H9 (cell line): ENCODE measurements around the gene RHNO1. TPM values are rescaled to one million over a fixed set of nuclear protein-coding genes. Genes with fewer than 3 reads are reported as not detected.

ENCODE experiments used
- DNase-seq: peaks from one replicate; pipeline ENCODE4 v3.0.0-alpha.2; 2017
- H2AFZ ChIP-seq: one replicate; pipeline ENCODE4 v1.6.1; 2013; ENCODE audit warnings: mild to moderate bottlenecking, low read length, control low read depth, moderate library complexity
- H2AK5ac ChIP-seq: 2 replicates; pipeline ENCODE4 v1.6.1; 2013; ENCODE audit warnings: low read length, control low read depth, mixed read lengths; ENCODE audit not compliant: insufficient read length
- H2BK120ac ChIP-seq: one replicate; pipeline ENCODE4 v1.6.1; 2013; ENCODE audit warnings: low read depth, mild to moderate bottlenecking, low read length, control low read depth, inconsistent platforms; ENCODE audit not compliant: poor library complexity, severe bottlenecking
- H2BK12ac ChIP-seq: 2 replicates; pipeline ENCODE4 v1.6.1; 2013; ENCODE audit warnings: low read length, control low read depth, mixed read lengths, low read depth; ENCODE audit not compliant: insufficient read length
- H2BK15ac ChIP-seq: 2 replicates; pipeline ENCODE4 v1.6.1; 2013; ENCODE audit warnings: low read depth, low read length, control low read depth
- H2BK20ac ChIP-seq: one replicate; pipeline ENCODE4 v1.6.1; 2013; ENCODE audit warnings: low read depth, mild to moderate bottlenecking, low read length, control low read depth, inconsistent platforms; ENCODE audit not compliant: poor library complexity, severe bottlenecking
- H2BK5ac ChIP-seq: 2 replicates; pipeline ENCODE4 v1.6.1; 2013; ENCODE audit warnings: low read length, control low read depth, mixed read lengths; ENCODE audit not compliant: insufficient read length
- H3K14ac ChIP-seq: 2 replicates; pipeline ENCODE4 v1.6.1; 2013; ENCODE audit warnings: low read length, control low read depth; ENCODE audit not compliant: insufficient read depth
- H3K18ac ChIP-seq: 2 replicates; pipeline ENCODE4 v1.6.1; 2013; ENCODE audit warnings: low read depth, mild to moderate bottlenecking, mixed read lengths, low read length, control low read depth; ENCODE audit not compliant: insufficient read length
- H3K23ac ChIP-seq: 2 replicates; pipeline ENCODE4 v1.6.1; 2013; ENCODE audit warnings: low read length, control low read depth, mixed read lengths, low read depth; ENCODE audit not compliant: insufficient read length
- H3K23me2 ChIP-seq: 2 replicates; pipeline ENCODE4 v1.6.1; 2013; ENCODE audit warnings: low read depth, mild to moderate bottlenecking, mixed read lengths, low read length, control low read depth; ENCODE audit not compliant: insufficient read length, poor library complexity, severe bottlenecking
- H3K27ac ChIP-seq: 2 replicates; pipeline ENCODE4 v1.5.1; 2013; ENCODE audit warnings: low read length, control low read depth, mixed read lengths, low read depth; ENCODE audit not compliant: insufficient read length
- H3K27me3 ChIP-seq: 2 replicates; pipeline ENCODE4 v1.6.1; 2013; ENCODE audit warnings: low read length, control low read depth, inconsistent platforms; ENCODE audit not compliant: insufficient read depth
- H3K4ac ChIP-seq: 2 replicates; pipeline ENCODE4 v1.6.1; 2013; ENCODE audit warnings: low read depth, mild to moderate bottlenecking, control low read depth, inconsistent platforms, low read length, moderate library complexity
- H3K4me1 ChIP-seq: 2 replicates; pipeline ENCODE4 v1.6.1; 2013; ENCODE audit warnings: low read length, control low read depth, inconsistent platforms; ENCODE audit not compliant: insufficient read depth
- H3K4me2 ChIP-seq: 2 replicates; pipeline ENCODE4 v1.6.1; 2013; ENCODE audit warnings: low read length, control low read depth, mixed read lengths; ENCODE audit not compliant: insufficient read length, insufficient read depth
- H3K56ac ChIP-seq: 2 replicates; pipeline ENCODE4 v1.6.1; 2013; ENCODE audit warnings: low read depth, mild to moderate bottlenecking, mixed read lengths, low read length, control low read depth; ENCODE audit not compliant: insufficient read length
- H3K79me1 ChIP-seq: 2 replicates; pipeline ENCODE4 v1.6.1; 2013; ENCODE audit warnings: low read depth, mild to moderate bottlenecking, moderate library complexity, low read length, control low read depth, inconsistent platforms; ENCODE audit not compliant: insufficient read depth, poor library complexity, severe bottlenecking
- H3K79me2 ChIP-seq: 2 replicates; pipeline ENCODE4 v1.6.1; 2013; ENCODE audit warnings: low read length, control low read depth, inconsistent platforms; ENCODE audit not compliant: insufficient read depth
- H3K9ac ChIP-seq: 2 replicates; pipeline ENCODE4 v1.6.1; 2013; ENCODE audit warnings: low read length, control low read depth, mixed read lengths; ENCODE audit not compliant: insufficient read length; ENCODE audit errors: extremely low read depth
- H3K9me3 ChIP-seq: one replicate; pipeline ENCODE4 v1.6.1; 2013; ENCODE audit warnings: low read depth, low read length, inconsistent platforms; ENCODE audit not compliant: control insufficient read depth
- H3T11ph ChIP-seq: one replicate; pipeline ENCODE4 v1.6.1; 2013; ENCODE audit warnings: mild to moderate bottlenecking, low read length, control low read depth, inconsistent platforms
- H4K20me1 ChIP-seq: one replicate; pipeline ENCODE4 v1.6.1; 2013; ENCODE audit not compliant: control insufficient read depth, insufficient read length, insufficient read depth
- H4K5ac ChIP-seq: 2 replicates; pipeline ENCODE4 v1.6.1; 2013; ENCODE audit warnings: low read depth, mild to moderate bottlenecking, mixed read lengths, low read length, control low read depth; ENCODE audit not compliant: insufficient read length
- H4K8ac ChIP-seq: replicated peaks from 2 replicates; pipeline ENCODE4 v1.6.1; 2013; ENCODE audit warnings: low read length, control low read depth, mixed read lengths, low read depth; ENCODE audit not compliant: insufficient read length
- H4K91ac ChIP-seq: 2 replicates; pipeline ENCODE4 v1.6.1; 2013; ENCODE audit warnings: low read depth, mild to moderate bottlenecking, moderate library complexity, mixed read lengths, low read length, control low read depth; ENCODE audit not compliant: insufficient read length
- H3K27ac Mint-ChIP-seq, 3 experiments: 2 replicates in 2 of 3; 3 replicates in 1 of 3; pipeline ENCODE4 v1.8.0; 2020 to 2021; ENCODE audit warnings: mixed read lengths in 3 of 3, mild to moderate bottlenecking in 1 of 3, moderate library complexity in 1 of 3
- H3K27me3 Mint-ChIP-seq: 2 replicates; pipeline ENCODE4 v1.8.0; 2021; ENCODE audit warnings: low read depth, mild to moderate bottlenecking, moderate library complexity, mixed read lengths
- H3K36me3 Mint-ChIP-seq, 3 experiments: 2 replicates in 2 of 3; 3 replicates in 1 of 3; pipeline ENCODE4 v1.8.0; 2020 to 2021; ENCODE audit warnings: low read depth in 3 of 3, mixed read lengths in 3 of 3; ENCODE audit not compliant: insufficient read depth in 1 of 3
- H3K4me1 Mint-ChIP-seq, 2 experiments: 2 replicates each; pipeline ENCODE4 v1.8.0; 2020; ENCODE audit warnings: mixed read lengths in 2 of 2
- H3K4me3 Mint-ChIP-seq, 2 experiments: 2 replicates in 1 of 2; 3 replicates in 1 of 2; pipeline ENCODE4 v1.8.0; 2020 to 2021; ENCODE audit warnings: mild to moderate bottlenecking in 2 of 2, mixed read lengths in 2 of 2, moderate library complexity in 1 of 2
- H3K9me3 Mint-ChIP-seq, 2 experiments: 2 replicates in 1 of 2; 3 replicates in 1 of 2; pipeline ENCODE4 v1.8.0; 2020; ENCODE audit warnings: mild to moderate bottlenecking in 2 of 2, mixed read lengths in 2 of 2, moderate library complexity in 1 of 2
- WGBS: extraction: QIAGEN DNeasy Blood & Tissue Kit; methylation state at CpG from one replicate; pipeline ENCODE4 v1.1.7; 2013; ENCODE audit warnings: missing lambda C conversion rate, low lambda C conversion rate, mixed read lengths; ENCODE audit not compliant: insufficient read length; ENCODE audit errors: extremely low coverage; 5-methylcytosine and 5-hydroxymethylcytosine counted together
- total RNA-seq: library from RNA; stranded (reverse); gene quantifications from 2 replicates; pipeline ENCODE4 v1.2.1, GENCODE V29; 2021
- TF ChIP-seq, protein P1 (sequence below): fragments of 200-600 bp; sonication (generic); conservative IDR thresholded peaks from 3 replicates; pipeline ENCODE4 v1.8.0; 2021; ENCODE audit warnings: antibody characterized with exemption, mild to moderate bottlenecking

The RHNO1 gene
- total RNA-seq, 1 experiment from 2014 or later = 36.7 TPM

DNA sequence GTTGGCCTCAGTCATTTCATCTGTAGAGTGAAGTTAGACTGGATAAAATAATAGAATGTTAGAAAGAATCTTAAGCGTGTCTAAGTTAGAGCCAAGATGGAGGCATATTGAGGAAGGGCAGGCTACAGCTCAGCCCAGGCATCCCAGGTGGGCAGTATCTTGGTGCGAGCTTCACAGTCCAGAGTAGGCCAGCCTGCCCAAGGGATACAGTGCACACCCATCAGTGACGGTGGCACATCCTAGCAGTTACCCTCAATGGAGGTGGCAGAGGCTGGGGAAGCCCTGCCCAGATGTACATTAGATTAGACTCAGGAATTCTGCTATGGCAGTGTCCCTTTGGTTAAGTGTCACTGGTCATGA is 35.2 kb downstream of the RHNO1 start:
- Histone ChIP-seq H3K56ac (no peak overlapping the region), H3K18ac (peak overlapping the region; percentile 6), H3K4me2 (no peak overlapping the region), H2AK5ac (no peak overlapping the region), H3K23ac (no peak overlapping the region), H3K9ac (no peak overlapping the region), H4K5ac (no peak overlapping the region), H3K79me1 (no peaks in the 10 kb centered on the region), H2BK20ac (no peak overlapping the region), H3K9me3 (no peaks in the 10 kb centered on the region), H3K14ac (no peak overlapping the region; the same call in 1 of the 2 replicates), H4K8ac (no peak overlapping the region), H2BK5ac (no peak overlapping the region), H2BK15ac (no peak overlapping the region), H3K4ac (no peak overlapping the region), H3K27me3 (no peaks in the 10 kb centered on the region), H4K20me1 (no peaks in the 10 kb centered on the region), H2AFZ (no peak overlapping the region), H2BK12ac (peak overlapping the region; percentile 52), H3T11ph (no peak overlapping the region), H3K4me1 (peaks cover 6% of the 10 kb centered on the region; the same call in 1 of the 2 replicates), H4K91ac (no peak overlapping the region), H3K23me2 (no peaks in the 10 kb centered on the region), H2BK120ac (no peak overlapping the region), H3K27ac (peak overlapping the region; percentile 18), H3K79me2 (no peaks in the 10 kb centered on the region)
- peak overlapping the region; percentile 61 to 93 (median 89); a peak in 4 of 7 replicates for H3K27ac Mint-ChIP-seq
- no peaks in the 10 kb centered on the region for H3K27me3 Mint-ChIP-seq
- no peak for DNase-seq
- peaks cover 15 to 34% of the 10 kb centered on the region in 2 experiments for H3K4me1 Mint-ChIP-seq
- no peaks in the 10 kb centered on the region for H3K9me3 Mint-ChIP-seq
- WGBS = no CpG with 5 or more reads among the region's 3 CpGs
- TF ChIP-seq, protein P1, sequence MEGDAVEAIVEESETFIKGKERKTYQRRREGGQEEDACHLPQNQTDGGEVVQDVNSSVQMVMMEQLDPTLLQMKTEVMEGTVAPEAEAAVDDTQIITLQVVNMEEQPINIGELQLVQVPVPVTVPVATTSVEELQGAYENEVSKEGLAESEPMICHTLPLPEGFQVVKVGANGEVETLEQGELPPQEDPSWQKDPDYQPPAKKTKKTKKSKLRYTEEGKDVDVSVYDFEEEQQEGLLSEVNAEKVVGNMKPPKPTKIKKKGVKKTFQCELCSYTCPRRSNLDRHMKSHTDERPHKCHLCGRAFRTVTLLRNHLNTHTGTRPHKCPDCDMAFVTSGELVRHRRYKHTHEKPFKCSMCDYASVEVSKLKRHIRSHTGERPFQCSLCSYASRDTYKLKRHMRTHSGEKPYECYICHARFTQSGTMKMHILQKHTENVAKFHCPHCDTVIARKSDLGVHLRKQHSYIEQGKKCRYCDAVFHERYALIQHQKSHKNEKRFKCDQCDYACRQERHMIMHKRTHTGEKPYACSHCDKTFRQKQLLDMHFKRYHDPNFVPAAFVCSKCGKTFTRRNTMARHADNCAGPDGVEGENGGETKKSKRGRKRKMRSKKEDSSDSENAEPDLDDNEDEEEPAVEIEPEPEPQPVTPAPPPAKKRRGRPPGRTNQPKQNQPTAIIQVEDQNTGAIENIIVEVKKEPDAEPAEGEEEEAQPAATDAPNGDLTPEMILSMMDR = no peak
- H3K36me3 Mint-ChIP-seq = peaks cover 2 to 21% (median 16%) of the 10 kb centered on the region in 3 experiments; a peak in 6 of 7 replicates
- no peak overlapping the region for H3K4me3 Mint-ChIP-seq
